HepG2 (cell line): ENCODE results near the gene ZSCAN26. TPM values are rescaled to one million over a fixed set of nuclear protein-coding genes. Genes with fewer than 3 reads are reported as not detected.
A peak's percentile ranks its signal among the peaks of the same experiment; 100 is the strongest.

ENCODE experiments used
- ATM ChIP-seq: fragments of 450-650 bp; IDR thresholded peaks from 2 replicates; pipeline ENCODE4 v1.7.1; 2017; ENCODE audit warnings: mild to moderate bottlenecking, borderline replicate concordance
- BATF2 ChIP-seq: sonication (generic); formaldehyde crosslinking; IDR thresholded peaks from 2 replicates; pipeline ENCODE4 v1.8.0; 2022; ENCODE audit warnings: mild to moderate bottlenecking, missing genetic modification reagents, moderate library complexity
- CEBPG ChIP-seq: IDR thresholded peaks from 2 replicates; pipeline ENCODE4 v1.6.1; 2016
- CENPBD1 ChIP-seq: sonication (generic); formaldehyde crosslinking; IDR thresholded peaks from 2 replicates; pipeline ENCODE4 v1.8.0; 2022; ENCODE audit warnings: missing genetic modification reagents, low read depth, mild to moderate bottlenecking, borderline replicate concordance
- CREB3 ChIP-seq: sonication (generic); formaldehyde crosslinking; IDR thresholded peaks from 2 replicates; pipeline ENCODE4 v1.5.0; 2020; ENCODE audit warnings: missing genetic modification reagents
- FOXC1 ChIP-seq: sonication (generic); formaldehyde crosslinking; IDR thresholded peaks from 2 replicates; pipeline ENCODE4 v1.8.0; 2022; ENCODE audit warnings: mild to moderate bottlenecking, missing genetic modification reagents, borderline replicate concordance
- GTF3A ChIP-seq: sonication (generic); formaldehyde crosslinking; conservative IDR thresholded peaks from 2 replicates; pipeline ENCODE4 v1.4.0; 2020; ENCODE audit warnings: mild to moderate bottlenecking, missing genetic modification reagents
- NBN ChIP-seq: fragments of 450-650 bp; conservative IDR thresholded peaks from 2 replicates; pipeline ENCODE4 v1.6.1; 2017
- NFATC3 ChIP-seq: sonication (generic); formaldehyde crosslinking; IDR thresholded peaks from 2 replicates; pipeline ENCODE4 v1.5.1; 2020; ENCODE audit warnings: mild to moderate bottlenecking, missing genetic modification reagents
- NFIC ChIP-seq: IDR thresholded peaks from 2 replicates; pipeline ENCODE4 v1.6.1; 2012; ENCODE audit warnings: mild to moderate bottlenecking, low read length, inconsistent platforms
- POLR2A ChIP-seq, 2 experiments: IDR thresholded peaks; 2 replicates each; pipeline ENCODE4 v1.6.1; 2011; ENCODE audit warnings: low read depth in 2 of 2, low read length in 2 of 2, mild to moderate bottlenecking in 1 of 2, moderate library complexity in 1 of 2; ENCODE audit not compliant: insufficient read depth in 1 of 2
- REST ChIP-seq, 2 experiments: IDR thresholded peaks; 2 replicates each; pipeline ENCODE4 v1.6.1; 2011 to 2012; ENCODE audit warnings: low read length in 2 of 2, borderline replicate concordance in 1 of 2, low read depth in 1 of 2, mild to moderate bottlenecking in 1 of 2, moderate library complexity in 1 of 2
- STAG1 ChIP-seq: sonication (generic); formaldehyde crosslinking; IDR thresholded peaks from 2 replicates; pipeline ENCODE4 v1.4.0; 2020; ENCODE audit warnings: missing genetic modification reagents
- SUZ12 ChIP-seq: fragments of 150-350 bp; IDR thresholded peaks from 2 replicates; pipeline ENCODE4 v1.6.1; 2014; ENCODE audit warnings: low read depth, low read length
- TEAD2 ChIP-seq: sonication (generic); formaldehyde crosslinking; IDR thresholded peaks from 2 replicates; pipeline ENCODE4 v1.9.0; 2021; ENCODE audit warnings: missing genetic modification reagents
- TEAD3 ChIP-seq: optimal IDR thresholded peaks from 2 replicates; pipeline ENCODE3; 2016; ENCODE audit warnings: borderline replicate concordance
- WIZ ChIP-seq: sonication (generic); formaldehyde crosslinking; IDR thresholded peaks from 2 replicates; pipeline ENCODE4 v1.5.1; 2020; ENCODE audit warnings: mild to moderate bottlenecking, missing genetic modification reagents
- ZBTB25 ChIP-seq: IDR thresholded peaks from 2 replicates; pipeline ENCODE4 v1.6.1; 2018; ENCODE audit warnings: missing genetic modification reagents
- ZIK1 ChIP-seq: sonication (generic); formaldehyde crosslinking; IDR thresholded peaks from 2 replicates; pipeline ENCODE4 v1.5.0; 2020; ENCODE audit warnings: mild to moderate bottlenecking, low read depth, missing genetic modification reagents, borderline replicate concordance
- ZNF253 ChIP-seq: sonication (generic); formaldehyde crosslinking; IDR thresholded peaks from 2 replicates; pipeline ENCODE4 v1.8.0; 2022; ENCODE audit warnings: mild to moderate bottlenecking, missing genetic modification reagents, borderline replicate concordance
- ZNF414 ChIP-seq: sonication (generic); formaldehyde crosslinking; IDR thresholded peaks from 2 replicates; pipeline ENCODE4 v1.5.0; 2020; ENCODE audit warnings: missing genetic modification reagents
- ZNF549 ChIP-seq: sonication (generic); formaldehyde crosslinking; IDR thresholded peaks from 2 replicates; pipeline ENCODE4 v1.5.0; 2020; ENCODE audit warnings: missing genetic modification reagents
- ZNF660 ChIP-seq: sonication (generic); formaldehyde crosslinking; IDR thresholded peaks from 2 replicates; pipeline ENCODE4 v1.5.1; 2020; ENCODE audit warnings: mild to moderate bottlenecking, low read depth, missing genetic modification reagents, borderline replicate concordance
- polyA plus RNA-seq, 8 experiments: library from polyadenylated mRNA; depleted of rRNA in 3 of 8; stranded (reverse) in 7 of 8; unstranded in 1 of 8; fragments of >200 nt; fragmentation: Illumina TruSeq in 4 of 8; extraction: Trizol in 4 of 8; gene quantifications; 2 replicates each; pipeline versions ENCODE4 v1.2.1 to v1.2.3, GENCODE V29; 2011 to 2016; ENCODE audit warnings: low read depth in 4 of 8, missing spikeins in 1 of 8, mixed read lengths in 1 of 8; ENCODE audit not compliant: insufficient read depth in 1 of 8
- total RNA-seq, 5 experiments: library from RNA; depleted of rRNA; stranded (reverse); fragments of >200 nt; fragmentation: Illumina TruSeq; extraction: Trizol; gene quantifications; 2 replicates each; pipeline ENCODE4 v1.2.3, GENCODE V29; 2016; ENCODE audit warnings: low read depth in 1 of 5

ZSCAN26 gene
- total and polyA plus RNA-seq, 2 of the 13 experiments (the other 11 are each of a cell fraction or from before 2014, with no cell fraction given) = 12.0 to 15.6 TPM

- TF ChIP-seq BATF2 (CRISPR knock-in tag) (no peak), SUZ12 (no peak), NFIC (0 out of 2 replicates have a peak, but pooled peaks have one; percentile 49), GTF3A (CRISPR knock-in tag) (no peak), ZIK1 (CRISPR knock-in tag) (peak; percentile 64; the same call in 1 of the 2 replicates), ATM (no peak), ZNF660 (no peak), CENPBD1 (no peak), ZNF414 (CRISPR knock-in tag) (peak; percentile 56; the same call in 1 of the 2 replicates), CEBPG (CRISPR knock-in tag) (no peak), TEAD2 (CRISPR knock-in tag) (0 out of 2 replicates have a peak, but pooled peaks have one; percentile 54), NBN (no peak), TEAD3 (no peak), STAG1 (no peak), FOXC1 (CRISPR knock-in tag) (no peak), NFATC3 (CRISPR knock-in tag) (no peak), REST (IDR thresholded peaks at IDR 0.05; ENCODE audit: borderline replicate concordance in 1 of 2, low read depth in 1 of 2, low read length in 2 of 2) (peak in 1 of 2 experiments; percentile 55; a peak in 1 of 4 replicates), CREB3 (CRISPR knock-in tag) (peak; percentile 95), ZNF549 (no peak), ZBTB25 (CRISPR knock-in tag) (peak; percentile 48), ZNF253 (peak; percentile 54; the same call in 1 of the 2 replicates), POLR2A (IDR thresholded peaks at IDR 0.05; ENCODE audit: insufficient read depth in 1 of 2, low read depth in 2 of 2, low read length in 2 of 2) (peak; percentile 42 to 77; a peak in 2 of 4 replicates), WIZ (no peak)
Measured at GRCh38 chr6:28218312-28219248, 48.4 kb upstream of the ZSCAN26 start (continued).
